ENCODE data around the gene TUBGCP2. TPM values are rescaled to one million over a fixed set of nuclear protein-coding genes. Genes with fewer than 3 reads are reported as not detected.

Gene TUBGCP2
- total RNA-seq, result 62.3 TPM

GRCh38 chr10:133308421-133309099 lies at the start of gene TUBGCP2, which contains the start of gene ZNF511:
Gene TUBGCP2, minus strand, starts transcription at chr10:133308872. Its CDS starts 5,931 bp downstream, at chr10:133302941.
Gene ZNF511, plus strand, starts transcription at chr10:133308914. Its CDS starts 30 bp downstream, at chr10:133308944.

GRCh38 chr10:133357285-133358161 lies 48.9 kb upstream of the TUBGCP2 start, which contains the start of gene FUOM:
Gene FUOM, minus strand, starts transcription at chr10:133358019. Its CDS starts 12 bp downstream, at chr10:133358007.

GRCh38 chr10:133336577-133337369 lies 28.1 kb upstream of the TUBGCP2 start, which contains the start of gene CALY:
Gene CALY, minus strand, starts transcription at chr10:133336896. Its CDS starts 7,907 bp downstream, at chr10:133328989.

DNA sequence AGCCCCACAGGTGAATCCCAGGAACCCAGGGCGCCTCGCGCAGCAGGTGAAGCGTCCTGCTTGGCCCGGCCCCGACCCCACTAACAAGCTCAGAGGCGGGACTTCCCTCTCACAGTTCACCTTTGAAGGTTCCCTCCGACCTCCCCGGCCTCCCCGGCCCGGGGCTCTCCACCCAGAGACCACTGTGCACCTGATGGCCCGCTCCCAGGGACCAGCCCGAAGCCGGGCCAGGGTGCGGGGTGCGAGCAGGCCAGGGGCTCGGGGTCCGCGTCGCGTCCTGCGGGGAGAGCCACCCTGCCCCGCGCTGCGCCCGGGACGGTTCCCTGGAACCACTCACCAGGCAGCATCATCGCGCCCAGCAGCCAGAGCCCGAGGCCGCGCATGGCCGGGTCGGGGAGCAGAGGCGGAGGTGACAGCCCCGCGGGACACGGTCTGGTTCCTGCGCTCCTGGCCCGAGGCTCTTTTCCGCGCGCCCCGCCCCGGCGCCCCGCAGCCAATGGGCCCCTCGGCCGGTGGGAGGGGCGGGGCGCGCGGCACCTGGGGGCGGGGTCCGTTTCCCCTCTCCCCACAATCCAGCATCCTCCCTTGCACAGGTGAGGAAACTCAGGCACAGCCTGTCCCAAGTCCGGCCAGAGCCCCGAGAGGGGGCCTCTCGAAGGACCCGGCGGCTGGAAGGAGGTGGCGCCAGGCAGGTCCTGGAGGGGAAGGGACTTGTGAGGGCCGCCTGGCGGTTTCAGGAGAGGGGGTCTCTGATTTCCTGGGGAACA lies 32.1 kb downstream of the TUBGCP2 start, which contains the start of gene ADAM8:
Gene ADAM8, minus strand, starts transcription at position 434 of the 767 bp plus-strand sequence. Its CDS starts 51 bp downstream, at position 383.

GRCh38 chr10:133237588-133238465 lies 70.8 kb downstream of the TUBGCP2 start, which contains the start of gene VENTX:
Gene VENTX, plus strand, starts transcription at chr10:133237855. Its CDS starts 60 bp downstream, at chr10:133237915.

GRCh38 chr10:133230044-133230361 lies 78.7 kb downstream of the TUBGCP2 start, which contains the start of gene UTF1:
Gene UTF1, plus strand, starts transcription at chr10:133230217. Its CDS starts 72 bp downstream, at chr10:133230289.

Small RNAs within 50 kb of the gene (small RNA-seq; reads per million reads assigned to genes)
- not detected for gene BANF1P2 (ENCODE audit: low replicate concordance)

Other genes with a start within 250 kb of the TUBGCP2 start
- gene ADGRA1, start 220.9 kb downstream of the TUBGCP2 start, total RNA-seq, result 1.2 TPM
- gene KNDC1, start 148.7 kb downstream of the TUBGCP2 start, total RNA-seq, result 8.3 TPM
- gene UTF1, start 78.7 kb downstream of the TUBGCP2 start, total RNA-seq, result 0.35 TPM
- 0.18 TPM for gene VENTX, start 71.0 kb downstream of the TUBGCP2 start, total RNA-seq
- gene ADAM8, start 32.0 kb downstream of the TUBGCP2 start, total RNA-seq, result 11.7 TPM
- 26.2 TPM for gene ZNF511, start within 50 bp of the TUBGCP2 start, total RNA-seq
- not detected for gene CALY, start 28.0 kb upstream of the TUBGCP2 start, total RNA-seq
- gene PRAP1, start 38.5 kb upstream of the TUBGCP2 start, total RNA-seq, result 5.0 TPM
- gene FUOM, start 49.1 kb upstream of the TUBGCP2 start, total RNA-seq, result 27.2 TPM
- gene ECHS1, start 64.5 kb upstream of the TUBGCP2 start, total RNA-seq, result 65.7 TPM
- 7.6 TPM for gene PAOX, start 70.4 kb upstream of the TUBGCP2 start, total RNA-seq
- 46.5 TPM for gene MTG1, start 85.3 kb upstream of the TUBGCP2 start, total RNA-seq
- 1.7 TPM for gene SPRN, start 115.8 kb upstream of the TUBGCP2 start, total RNA-seq
- gene SCART1, start 145.1 kb upstream of the TUBGCP2 start, total RNA-seq, result 4.5 TPM
- gene CYP2E1, start 218.5 kb upstream of the TUBGCP2 start, total RNA-seq, result 1.4 TPM

All from metanephros (tissue), 2 donors.